Measurements from ENCODE around the gene ADAMTS2.

The ADAMTS2 gene

GRCh38 chr5:179190851-179191505 is 154.3 kb downstream of the ADAMTS2 start:
- H3K27ac ChIP-seq = no peak overlapping the region
- TF ChIP-seq CTCF (conservative IDR thresholded peaks at IDR 0.05) = no peak

GRCh38 chr5:179188636-179189035 is 156.6 kb downstream of the ADAMTS2 start:
- TF ChIP-seq CTCF (conservative IDR thresholded peaks at IDR 0.05) = no peak
- H3K27ac ChIP-seq = no peak overlapping the region

GRCh38 chr5:179187681-179188575 is 157.3 kb downstream of the ADAMTS2 start:
- TF ChIP-seq CTCF (conservative IDR thresholded peaks at IDR 0.05) = no peak
- no peak overlapping the region for H3K27ac ChIP-seq

GRCh38 chr5:179187229-179187678 is 158.0 kb downstream of the ADAMTS2 start:
- no peak; the same call in 1 of the 2 replicates for TF ChIP-seq CTCF (conservative IDR thresholded peaks at IDR 0.05)
- no peak overlapping the region for H3K27ac ChIP-seq

- H3K27ac ChIP-seq = no peak overlapping the region
- TF ChIP-seq CTCF (conservative IDR thresholded peaks at IDR 0.05) = no peak
These were observed 158.5 kb downstream of the ADAMTS2 start for GRCh38 chr5:179186801-179187200.

GRCh38 chr5:179185941-179186411 is 159.3 kb downstream of the ADAMTS2 start:
- H3K27ac ChIP-seq = no peak overlapping the region
- TF ChIP-seq CTCF (conservative IDR thresholded peaks at IDR 0.05) = no peak

GRCh38 chr5:179185256-179185940 is 159.9 kb downstream of the ADAMTS2 start:
- H3K27ac ChIP-seq = no peak overlapping the region
- TF ChIP-seq CTCF (conservative IDR thresholded peaks at IDR 0.05) = no peak

Data from VCaP (cell line).